H4 (cell line): ENCODE measurements around the gene RFX8. TPM values are rescaled to one million over a fixed set of nuclear protein-coding genes. Genes with fewer than 3 reads are reported as not detected.
A peak's percentile ranks its signal among the peaks of the same experiment; 100 is the strongest.

Experiments used
- DNase-seq: peaks from one replicate; pipeline ENCODE4 v3.0.0-alpha.2; 2015; ENCODE audit warnings: low spot score
- total RNA-seq: library from RNA; depleted of rRNA; stranded (reverse); fragments of >200 nt; shearing (Covaris generic); gene quantifications from 2 replicates; pipeline ENCODE4 v1.2.3, GENCODE V29; 2014; rRNA removed

The RFX8 gene
- total RNA-seq, 1 experiment from 2014 or later: not detected

GRCh38 chr2:101349893-101350662 is 124.8 kb downstream of the RFX8 start:
- DNase-seq: peak; percentile 20

GRCh38 chr2:101348883-101349282 is 126.0 kb downstream of the RFX8 start:
- no peak for DNase-seq

Other genes starting within 250 kb of the RFX8 start
- 58.2 and 69.8 TPM in 2 replicates for gene CNOT11, start 222.2 kb downstream of the RFX8 start, total RNA-seq
- gene RNF149, start 166.4 kb downstream of the RFX8 start, total RNA-seq: 8.4 and 9.0 TPM in 2 replicates
- gene CREG2, start 87.6 kb downstream of the RFX8 start, total RNA-seq: not detected in 2 replicates
- gene MAP4K4, start 222.6 kb upstream of the RFX8 start, total RNA-seq: 17.8 and 26.4 TPM in 2 replicates